GM18502 (cell line): ENCODE data around the gene SLC25A27.

Experiments used
- ATAC-seq: cut with Tn5 transposase; IDR thresholded peaks from one replicate; pipeline ENCODE4 v1.9.1; 2021; ENCODE audit warnings: mild to moderate bottlenecking; ENCODE audit not compliant: unreplicated experiment, poor library complexity

Gene SLC25A27

GRCh38 chr6:46648869-46649492 is 3.8 kb upstream of the SLC25A27 start:
- no peak for ATAC-seq

GRCh38 chr6:46651006-46651405 is 1.8 kb upstream of the SLC25A27 start:
- ATAC-seq = no peak

GRCh38 chr6:46651816-46652215 is 959 bp upstream of the SLC25A27 start:
- no peak for ATAC-seq

GRCh38 chr6:46652232-46652602 is 558 bp upstream of the SLC25A27 start:
- no peak for ATAC-seq

GRCh38 chr6:46653439-46654195 is 842 bp downstream of the SLC25A27 start:
- ATAC-seq = no peak

- no peak for ATAC-seq
These were observed 3.0 kb downstream of the SLC25A27 start for GRCh38 chr6:46655803-46656202.

- no peak for ATAC-seq
These were observed 4.9 kb downstream of the SLC25A27 start for GRCh38 chr6:46657642-46658041.

GRCh38 chr6:46661483-46661882 is 8.7 kb downstream of the SLC25A27 start:
- no peak for ATAC-seq

GRCh38 chr6:46667377-46667776 is 14.6 kb downstream of the SLC25A27 start:
- ATAC-seq = no peak

GRCh38 chr6:46674410-46674809 is 21.6 kb downstream of the SLC25A27 start:
- ATAC-seq = no peak

- no peak for ATAC-seq
These were observed 24.0 kb downstream of the SLC25A27 start for GRCh38 chr6:46676604-46677313.

GRCh38 chr6:46677314-46677654 is 24.5 kb downstream of the SLC25A27 start:
- no peak for ATAC-seq

- no peak for ATAC-seq
These were observed 32.0 kb downstream of the SLC25A27 start for GRCh38 chr6:46684771-46685170.

GRCh38 chr6:46687619-46688097 is 34.9 kb downstream of the SLC25A27 start, which contains the start of gene TDRD6:
Gene TDRD6 (plus strand): TSS chr6:46687885. CDS start chr6:46688129, 244 bp downstream.
- ATAC-seq = no peak

- ATAC-seq = no peak
These were observed 35.6 kb downstream of the SLC25A27 start for GRCh38 chr6:46688117-46688965.

GRCh38 chr6:46688966-46689335 is 36.2 kb downstream of the SLC25A27 start:
- no peak for ATAC-seq

- no peak for ATAC-seq
These were observed 36.9 kb downstream of the SLC25A27 start for GRCh38 chr6:46689657-46690056.

GRCh38 chr6:46690141-46690755 is 37.5 kb downstream of the SLC25A27 start:
- ATAC-seq = no peak

- ATAC-seq = no peak
These were observed 38.2 kb downstream of the SLC25A27 start for GRCh38 chr6:46690911-46691451.

GRCh38 chr6:46699970-46700369 is 47.2 kb downstream of the SLC25A27 start:
- no peak for ATAC-seq
